Prostate gland (tissue), 2 donors: Measurements from ENCODE around the gene STAC2. TPM values are rescaled to one million over a fixed set of nuclear protein-coding genes. Genes with fewer than 3 reads are reported as not detected.
A peak's percentile ranks its signal among the peaks of the same experiment; 100 is the strongest.

Experiments used
- DNase-seq: peaks from one replicate; pipeline ENCODE4 v3.0.0-alpha.2; 2019; ENCODE audit warnings: low spot score
- H3K27ac ChIP-seq, 2 donors: fragments of 200-600 bp; sonication (generic); 2 replicates each; pipeline ENCODE4 v1.5.1; 2017 to 2019
- H3K27me3 ChIP-seq: fragments of 200-600 bp; sonication (generic); replicated peaks from 2 replicates; pipeline ENCODE4 v1.5.1; 2019; ENCODE audit not compliant: insufficient read depth
- H3K36me3 ChIP-seq, 2 donors: fragments of 200-600 bp; sonication (generic); 1 replicate in 1 of 2; 2 replicates in 1 of 2; pipeline versions ENCODE4 v1.5.1 to v1.8.1; 2017 to 2019
- H3K4me1 ChIP-seq: fragments of 200-600 bp; sonication (generic); replicated peaks from 2 replicates; pipeline ENCODE4 v1.5.1; 2019
- H3K4me3 ChIP-seq, 2 donors: fragments of 200-600 bp; sonication (generic); 2 replicates each; pipeline ENCODE4 v1.5.1; 2017 to 2019
- H3K9me3 ChIP-seq: fragments of 200-600 bp; sonication (generic); 2 replicates; pipeline ENCODE4 v1.5.1; 2017
- CTCF ChIP-seq, 4 experiments: fragments of 200-600 bp in 2 of 4; fragments of 450-650 bp in 2 of 4; sonication (generic) in 2 of 4; IDR thresholded peaks; 1 replicate in 3 of 4; 2 replicates in 1 of 4; pipeline ENCODE4 v1.5.1; 2016 to 2019; ENCODE audit warnings: antibody characterized with exemption in 4 of 4, mild to moderate bottlenecking in 2 of 4, moderate library complexity in 2 of 4
- POLR2A ChIP-seq: fragments of 450-650 bp; IDR thresholded peaks from one replicate; pipeline ENCODE4 v1.6.1; 2016; ENCODE audit warnings: antibody characterized with exemption, mild to moderate bottlenecking
- POLR2AphosphoS5 ChIP-seq: sonication (generic); formaldehyde crosslinking; IDR thresholded peaks from one replicate; pipeline ENCODE4 v1.6.1; 2017; ENCODE audit warnings: antibody characterized with exemption
- WGBS: methylation state at CpG from one replicate; pipeline ENCODE4 v1.1.5; 2018; 5-methylcytosine and 5-hydroxymethylcytosine counted together
- intact Hi-C: fragments of 100-400 bp; cut with DNase I; formaldehyde crosslinking; loops from one replicate; pipeline ENCODE4 v1.14.2; 2022
- total RNA-seq, 2 donors: library from RNA; depleted of rRNA; stranded (reverse); fragments of >200 nt; gene quantifications; one replicate each; pipeline ENCODE4 v1.1.0, GENCODE V29; 2016

The STAC2 gene
- total RNA-seq, 2 donors from 2014 or later: 3.9 to 4.8 TPM

GRCh38 chr17:39244016-39244599 is 18.4 kb upstream of the STAC2 start:
- Histone ChIP-seq H3K4me1 (no peaks in the 10 kb centered on the region), H3K27ac (no peak overlapping the region), H3K4me3 (no peak overlapping the region), H3K9me3 (no peaks in the 10 kb centered on the region), H3K36me3 (no peaks in the 10 kb centered on the region), H3K27me3 (no peaks in the 10 kb centered on the region)
- no peak for DNase-seq
- TF ChIP-seq POLR2AphosphoS5: no peak
- TF ChIP-seq POLR2A: no peak
- no peak for TF ChIP-seq CTCF (IDR thresholded peaks at IDR 0.05)
- 48% methylated on average over 11 of the region's 11 CpGs for WGBS
- intact Hi-C loops: loop anchor here (5.0 kb wide), 1 partner anchor 37 kb away; no protein-coding TSS in a partner anchor

- H3K27me3 ChIP-seq: no peaks in the 10 kb centered on the region
- no peaks in the 10 kb centered on the region for H3K9me3 ChIP-seq
- H3K4me3 ChIP-seq: no peak overlapping the region
- H3K27ac ChIP-seq: no peak overlapping the region
- intact Hi-C loops: loop anchor here (5.0 kb wide), 1 partner anchor 36 kb away; no protein-coding TSS in a partner anchor
- no peaks in the 10 kb centered on the region for H3K36me3 ChIP-seq
- no peak for TF ChIP-seq CTCF (IDR thresholded peaks at IDR 0.05)
- WGBS: 69% methylated on average over 8 of the region's 8 CpGs
- H3K4me1 ChIP-seq: no peaks in the 10 kb centered on the region
- DNase-seq: no peak
Observed at GRCh38 chr17:39243155-39243554, 17.4 kb upstream of the STAC2 start.

- Histone ChIP-seq H3K36me3 (no peaks in the 10 kb centered on the region), H3K27ac (no peak overlapping the region), H3K4me3 (no peak overlapping the region), H3K9me3 (no peaks in the 10 kb centered on the region), H3K4me1 (no peaks in the 10 kb centered on the region), H3K27me3 (no peaks in the 10 kb centered on the region)
- TF ChIP-seq POLR2A (no peak), CTCF (IDR thresholded peaks at IDR 0.05) (no peak), POLR2AphosphoS5 (no peak)
- no peak for DNase-seq
- intact Hi-C loops: loop anchor here (5.0 kb wide), 1 partner anchor 33 kb away; no protein-coding TSS in a partner anchor
- WGBS: 83% methylated on average over 5 of the region's 5 CpGs
Observed at GRCh38 chr17:39240631-39241030, 14.9 kb upstream of the STAC2 start.

GRCh38 chr17:39239640-39240314 is 14.0 kb upstream of the STAC2 start:
- H3K9me3 ChIP-seq: no peaks in the 10 kb centered on the region

More at GRCh38 chr17:39239640-39240314, 14.0 kb upstream of the STAC2 start:
- DNase-seq: no peak
- no peaks in the 10 kb centered on the region for H3K4me1 ChIP-seq
- H3K27me3 ChIP-seq: no peaks in the 10 kb centered on the region
- no peak overlapping the region for H3K4me3 ChIP-seq
- no peaks in the 10 kb centered on the region for H3K36me3 ChIP-seq
- no peak overlapping the region for H3K27ac ChIP-seq
- TF ChIP-seq POLR2AphosphoS5 (no peak), CTCF (IDR thresholded peaks at IDR 0.05) (peak in 3 of 4 experiments; percentile 32 to 54 (median 42)), POLR2A (no peak)
- intact Hi-C loops: loop anchor here (5.0 kb wide), 1 partner anchor 32 kb away; no protein-coding TSS in a partner anchor
- WGBS: 24% methylated on average over 16 of the region's 16 CpGs
